Measurements from ENCODE around the gene IDH3G. TPM values are rescaled to one million over a fixed set of nuclear protein-coding genes. Genes with fewer than 3 reads are reported as not detected.
"Not testable (repeated sequence)": the region's sequence is repeated elsewhere in the genome, so short reads cannot be mapped to it uniquely, and the experiment has no call there.

IDH3G gene
- polyA plus RNA-seq, 3 donors: 115 to 201 (median 130) TPM

DNA sequence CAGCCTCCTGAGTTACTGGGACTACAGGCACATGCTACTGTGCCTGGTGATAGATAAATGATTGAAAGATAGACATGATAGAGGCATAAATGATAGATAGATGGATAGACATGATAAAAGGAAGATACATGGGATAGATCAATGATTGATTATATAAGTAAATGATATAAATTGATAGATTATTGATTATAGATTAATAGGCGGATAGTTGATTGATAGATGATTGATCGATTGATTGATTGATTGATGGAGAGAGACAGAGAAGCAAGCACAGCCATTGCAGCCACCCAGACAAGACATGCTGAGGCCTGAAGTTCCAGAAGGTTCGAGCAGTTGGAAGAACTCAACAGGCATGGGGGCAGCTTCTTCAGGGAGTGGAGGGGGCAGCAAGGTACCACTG lies 47.8 kb downstream of the IDH3G start:
- DNase-seq: no peak
- Mint-ChIP-seq H3K4me1 (peaks cover 12% of the 10 kb centered on the region), H3K27ac (no peak overlapping the region), H3K4me3 (no peak overlapping the region), H3K36me3 (peaks cover under 1 to 14% of the 10 kb centered on the region in 2 donors), H3K9me3 (peaks cover 0 to 14% (median 0%) of the 10 kb centered on the region in 7 donors), H3K27me3 (ENCODE audit: low read depth in 3 of 3) (peaks cover 0 to 42% (median 24%) of the 10 kb centered on the region in 3 donors)
- Histone ChIP-seq H3K36me3 (replicated peaks in 1 of 2; ENCODE audit: control insufficient read depth in 1 of 2, insufficient read depth in 2 of 2, low read length in 2 of 2) (no peaks in the 10 kb centered on the region), H3K27me3 (ENCODE audit: control insufficient read depth in 2 of 2, insufficient read depth in 2 of 2, low read length in 2 of 2) (peaks cover 0 to under 1% of the 10 kb centered on the region in 2 donors), H3K4me1 (ENCODE audit: control insufficient read depth in 1 of 2, insufficient read depth in 2 of 2, low read length in 2 of 2) (peaks cover 5 to 11% of the 10 kb centered on the region in 2 donors), H3K9ac (ENCODE audit: insufficient read depth, low read length, poor library complexity, severe bottlenecking) (no peak overlapping the region), H2AFZ (ENCODE audit: insufficient read depth, low read depth, low read length, poor library complexity, severe bottlenecking) (no peak overlapping the region), H3K9me3 (replicated peaks in 1 of 2; ENCODE audit: control insufficient read depth in 1 of 2, insufficient read depth in 1 of 2, low read length in 2 of 2) (no peaks in the 10 kb centered on the region), H3K4me3 (replicated peaks in 1 of 3; ENCODE audit: low read depth in 2 of 3, low read length in 3 of 3) (no peak overlapping the region), H4K20me1 (ENCODE audit: insufficient read depth, low read length) (no peaks in the 10 kb centered on the region), H3K79me2 (ENCODE audit: insufficient read depth, low read length) (no peaks in the 10 kb centered on the region), H3K27ac (ENCODE audit: low read depth in 1 of 2, low read length in 2 of 2) (no peak overlapping the region), H3K4me2 (replicated peaks; ENCODE audit: extremely low read depth, low read length, poor library complexity, severe bottlenecking) (no peak overlapping the region)
- TF ChIP-seq, protein P1, sequence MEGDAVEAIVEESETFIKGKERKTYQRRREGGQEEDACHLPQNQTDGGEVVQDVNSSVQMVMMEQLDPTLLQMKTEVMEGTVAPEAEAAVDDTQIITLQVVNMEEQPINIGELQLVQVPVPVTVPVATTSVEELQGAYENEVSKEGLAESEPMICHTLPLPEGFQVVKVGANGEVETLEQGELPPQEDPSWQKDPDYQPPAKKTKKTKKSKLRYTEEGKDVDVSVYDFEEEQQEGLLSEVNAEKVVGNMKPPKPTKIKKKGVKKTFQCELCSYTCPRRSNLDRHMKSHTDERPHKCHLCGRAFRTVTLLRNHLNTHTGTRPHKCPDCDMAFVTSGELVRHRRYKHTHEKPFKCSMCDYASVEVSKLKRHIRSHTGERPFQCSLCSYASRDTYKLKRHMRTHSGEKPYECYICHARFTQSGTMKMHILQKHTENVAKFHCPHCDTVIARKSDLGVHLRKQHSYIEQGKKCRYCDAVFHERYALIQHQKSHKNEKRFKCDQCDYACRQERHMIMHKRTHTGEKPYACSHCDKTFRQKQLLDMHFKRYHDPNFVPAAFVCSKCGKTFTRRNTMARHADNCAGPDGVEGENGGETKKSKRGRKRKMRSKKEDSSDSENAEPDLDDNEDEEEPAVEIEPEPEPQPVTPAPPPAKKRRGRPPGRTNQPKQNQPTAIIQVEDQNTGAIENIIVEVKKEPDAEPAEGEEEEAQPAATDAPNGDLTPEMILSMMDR (IDR thresholded peaks at IDR 0.05): no peak
- intact Hi-C loops (cut with micrococcal nuclease): no loop called here
- no CpG with 5 or more reads among the region's 3 CpGs for WGBS (ENCODE audit: insufficient coverage)

DNA sequence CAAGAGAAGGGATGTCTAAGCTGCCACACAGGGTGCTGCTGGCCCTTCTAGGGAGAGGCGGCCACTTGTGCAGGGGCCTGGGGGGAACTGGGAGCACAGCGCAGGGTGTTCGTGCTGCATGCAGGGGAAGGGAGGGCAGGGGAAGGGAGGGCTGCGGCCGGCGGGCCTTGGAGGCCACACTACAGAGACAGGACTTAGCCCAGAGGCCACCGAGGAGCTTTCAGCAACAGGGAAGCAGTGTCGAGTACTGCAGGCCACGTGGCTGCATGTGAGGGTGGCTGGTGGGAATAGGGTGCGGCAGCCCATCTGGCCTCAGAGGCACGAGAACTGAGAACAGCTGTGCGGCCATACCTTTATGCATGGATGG lies 49.1 kb downstream of the IDH3G start:
- H3K9me3 ChIP-seq (replicated peaks in 1 of 2; ENCODE audit: control insufficient read depth in 1 of 2, insufficient read depth in 1 of 2, low read length in 2 of 2); H3K36me3 ChIP-seq (replicated peaks in 1 of 2; ENCODE audit: control insufficient read depth in 1 of 2, insufficient read depth in 2 of 2, low read length in 2 of 2); intact Hi-C loops (cut with micrococcal nuclease); H3K79me2 ChIP-seq (ENCODE audit: insufficient read depth, low read length); H3K27ac ChIP-seq (ENCODE audit: low read depth in 1 of 2, low read length in 2 of 2); DNase-seq; H3K9ac ChIP-seq (ENCODE audit: insufficient read depth, low read length, poor library complexity, severe bottlenecking); H3K27ac Mint-ChIP-seq; H3K4me2 ChIP-seq (replicated peaks; ENCODE audit: extremely low read depth, low read length, poor library complexity, severe bottlenecking); H3K27me3 ChIP-seq (ENCODE audit: control insufficient read depth in 2 of 2, insufficient read depth in 2 of 2, low read length in 2 of 2); H3K4me3 ChIP-seq (replicated peaks in 1 of 3; ENCODE audit: low read depth in 2 of 3, low read length in 3 of 3); H4K20me1 ChIP-seq (ENCODE audit: insufficient read depth, low read length); H2AFZ ChIP-seq (ENCODE audit: insufficient read depth, low read depth, low read length, poor library complexity, severe bottlenecking): not testable (repeated sequence)
- peaks cover 5 to 11% of the 10 kb centered on the region in 2 donors for H3K4me1 ChIP-seq (ENCODE audit: control insufficient read depth in 1 of 2, insufficient read depth in 2 of 2, low read length in 2 of 2)
- Mint-ChIP-seq H3K4me3 (peak overlapping the region in 1 of 2 donors; percentile 77), H3K27me3 (ENCODE audit: low read depth in 3 of 3) (peaks cover 0 to 35% (median 24%) of the 10 kb centered on the region in 3 donors), H3K9me3 (peaks cover 0 to 11% (median 0%) of the 10 kb centered on the region in 7 donors), H3K4me1 (peaks cover 12% of the 10 kb centered on the region), H3K36me3 (peaks cover 9 to 27% of the 10 kb centered on the region in 2 donors)
- WGBS (ENCODE audit: insufficient coverage): 13% methylated on average over 3 of the region's 12 CpGs
